Lower leg skin (tissue), 4 donors: ENCODE results near the gene PEX10. TPM values are rescaled to one million over a fixed set of nuclear protein-coding genes. Genes with fewer than 3 reads are reported as not detected.

Experiments
- DNase-seq, 2 donors: peaks; one replicate each; pipeline ENCODE4 v3.0.0-alpha.2; 2019; ENCODE audit warnings: low spot score in 2 of 2
- H3K4me3 ChIP-seq: fragments of 200-600 bp; sonication (generic); 2 replicates; pipeline ENCODE4 v1.5.1; 2017; ENCODE audit warnings: mild to moderate bottlenecking, low read depth; ENCODE audit not compliant: poor library complexity, severe bottlenecking
- CTCF ChIP-seq, 3 donors: fragments of 450-650 bp; IDR thresholded peaks; one replicate each; pipeline ENCODE4 v1.5.1; 2016; ENCODE audit warnings: antibody characterized with exemption in 3 of 3, mild to moderate bottlenecking in 3 of 3, moderate library complexity in 2 of 3
- POLR2A ChIP-seq, 2 donors: fragments of 450-650 bp; IDR thresholded peaks; one replicate each; pipeline ENCODE4 v1.6.1; 2016 to 2017; ENCODE audit warnings: antibody characterized with exemption in 2 of 2, mild to moderate bottlenecking in 1 of 2, moderate library complexity in 1 of 2
- WGBS, 2 donors: methylation state at CpG; one replicate each; pipeline ENCODE4 v1.1.5; 2018; 5-methylcytosine and 5-hydroxymethylcytosine counted together
- intact Hi-C: fragments of 100-400 bp; cut with DNase I; formaldehyde crosslinking; loops from one replicate; pipeline ENCODE4 v1.15.0; 2023; ENCODE audit warnings: low total_unique reads
- total RNA-seq, 4 donors: library from RNA; depleted of rRNA; stranded (reverse); fragments of >200 nt; gene quantifications; one replicate each; pipeline ENCODE4 v1.1.0, GENCODE V29; 2016

PEX10 gene
- total RNA-seq, 4 donors from 2014 or later: 18.3 to 35.9 (median 27.7) TPM

DNA sequence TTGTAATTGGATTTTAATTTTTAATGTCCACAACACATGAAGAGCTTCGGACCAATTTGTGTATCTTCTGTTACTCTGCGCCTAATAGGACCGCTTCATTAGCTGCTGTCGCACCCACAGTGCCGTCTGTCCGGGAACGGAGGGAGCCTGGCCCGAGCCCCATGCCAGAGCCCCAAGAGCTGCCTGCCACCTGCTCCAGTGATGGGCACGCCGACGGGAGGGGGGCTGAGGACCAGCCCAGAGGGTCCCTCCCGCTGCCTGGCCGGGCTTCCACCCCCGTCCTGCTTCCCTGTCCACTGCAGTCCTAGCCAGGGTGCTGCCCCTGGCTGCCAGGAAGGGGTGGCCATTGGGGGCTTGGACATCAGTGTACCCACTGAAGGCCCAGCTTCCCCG lies 33.5 kb upstream of the PEX10 start:
- no peak for DNase-seq
- intact Hi-C loops: no loop called here
- H3K4me3 ChIP-seq: no peak overlapping the region
- TF ChIP-seq POLR2A (IDR thresholded peaks at IDR 0.05) (no peak), CTCF (IDR thresholded peaks at IDR 0.05) (no peak)
- 75 to 81% methylated on average over 14 to 15 of the region's 15 CpGs for WGBS, 2 donors

- intact Hi-C loops: no loop called here
- no peak for DNase-seq
- 65 to 92% methylated on average over 11 to 16 of the region's 16 CpGs for WGBS, 2 donors
These were observed 32.9 kb upstream of the PEX10 start for GRCh38 chr1:2445162-2445822.

GRCh38 chr1:2444138-2444591 lies 31.8 kb upstream of the PEX10 start:
- H3K4me3 ChIP-seq: no peak overlapping the region
- no peak for TF ChIP-seq CTCF (IDR thresholded peaks at IDR 0.05)
- no peak for TF ChIP-seq POLR2A (IDR thresholded peaks at IDR 0.05)
- intact Hi-C loops: no loop called here
- no peak for DNase-seq
- WGBS, 2 donors: 18 to 81% methylated on average over 3 to 13 of the region's 27 CpGs

More at GRCh38 chr1:2445162-2445822, 32.9 kb upstream of the PEX10 start:
- TF ChIP-seq CTCF (IDR thresholded peaks at IDR 0.05) (no peak), POLR2A (IDR thresholded peaks at IDR 0.05) (no peak)
- no peak overlapping the region for H3K4me3 ChIP-seq

GRCh38 chr1:2443277-2444137 lies 31.1 kb upstream of the PEX10 start:
- no peak overlapping the region for H3K4me3 ChIP-seq

GRCh38 chr1:2442661-2443060 lies 30.3 kb upstream of the PEX10 start:
- no peak overlapping the region for H3K4me3 ChIP-seq
- intact Hi-C loops: no loop called here
- TF ChIP-seq POLR2A (IDR thresholded peaks at IDR 0.05): no peak
- no peak for TF ChIP-seq CTCF (IDR thresholded peaks at IDR 0.05)
- no peak for DNase-seq
- 73 to 80% methylated on average over 2 to 6 of the region's 6 CpGs for WGBS, 2 donors

More at GRCh38 chr1:2443277-2444137, 31.1 kb upstream of the PEX10 start:
- TF ChIP-seq POLR2A (IDR thresholded peaks at IDR 0.05) (no peak), CTCF (IDR thresholded peaks at IDR 0.05) (no peak)
- intact Hi-C loops: no loop called here
- WGBS, 2 donors: 0 to 2% methylated on average over 23 to 31 of the region's 107 CpGs
- no peak for DNase-seq
